ENCODE data around the gene CDH4.

GRCh38 chr20:61487346-61487996, 235.4 kb downstream of the CDH4 start:
- TF ChIP-seq CTCF (IDR thresholded peaks at IDR 0.05) (no peak), POLR2AphosphoS5 (IDR thresholded peaks at IDR 0.05) (no peak)

All from prostate gland (tissue), 2 donors.